HL-60/S4 treated with phorbol 12-myristate 13-acetate at 8.2 ng/mL for 4 days and 3 days (cell line): ENCODE results near the gene DNAJB12.

ENCODE experiments used
- in situ Hi-C: fragments of 300-500 bp; cut with MboI; formaldehyde crosslinking; loops from 2 replicates; pipeline ENCODE4 v1.15.0; 2022; ENCODE audit warnings: low sequenced_read_pairs

Gene DNAJB12

DNA sequence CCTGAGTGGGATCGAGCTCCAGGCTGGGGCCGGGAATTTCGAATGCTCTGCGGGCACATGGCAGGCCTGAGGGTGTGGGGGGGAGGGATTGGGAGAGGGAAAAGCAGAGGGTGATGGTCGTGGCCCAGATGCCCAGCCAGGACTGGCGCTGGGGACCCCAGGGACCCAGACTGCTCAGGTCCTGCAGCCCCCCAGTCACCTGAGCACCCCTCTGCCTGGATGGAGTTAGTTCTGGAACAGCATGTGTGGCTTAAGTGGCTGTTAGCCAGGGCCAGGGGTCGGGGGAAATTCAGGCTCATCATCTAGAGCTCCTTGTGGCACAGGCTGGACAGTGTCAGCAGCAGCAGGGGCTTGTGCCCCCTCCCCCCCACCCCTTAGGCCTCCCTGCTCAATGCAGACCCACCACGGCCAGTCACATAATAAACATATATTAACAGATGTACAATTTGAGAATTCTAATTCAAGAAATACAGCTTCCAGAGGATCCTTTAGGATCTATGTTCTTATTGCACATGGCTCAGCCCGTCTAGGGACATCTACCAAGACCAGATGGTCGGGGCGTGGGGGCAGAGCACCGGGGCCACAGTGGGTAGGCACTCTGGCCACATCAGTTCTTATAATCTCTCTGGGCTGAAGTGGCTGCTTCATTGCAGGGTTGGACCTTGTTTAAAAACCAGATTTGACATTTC, 22.2 kb downstream of the DNAJB12 start:
- in situ Hi-C loops, result no loop called here

DNA sequence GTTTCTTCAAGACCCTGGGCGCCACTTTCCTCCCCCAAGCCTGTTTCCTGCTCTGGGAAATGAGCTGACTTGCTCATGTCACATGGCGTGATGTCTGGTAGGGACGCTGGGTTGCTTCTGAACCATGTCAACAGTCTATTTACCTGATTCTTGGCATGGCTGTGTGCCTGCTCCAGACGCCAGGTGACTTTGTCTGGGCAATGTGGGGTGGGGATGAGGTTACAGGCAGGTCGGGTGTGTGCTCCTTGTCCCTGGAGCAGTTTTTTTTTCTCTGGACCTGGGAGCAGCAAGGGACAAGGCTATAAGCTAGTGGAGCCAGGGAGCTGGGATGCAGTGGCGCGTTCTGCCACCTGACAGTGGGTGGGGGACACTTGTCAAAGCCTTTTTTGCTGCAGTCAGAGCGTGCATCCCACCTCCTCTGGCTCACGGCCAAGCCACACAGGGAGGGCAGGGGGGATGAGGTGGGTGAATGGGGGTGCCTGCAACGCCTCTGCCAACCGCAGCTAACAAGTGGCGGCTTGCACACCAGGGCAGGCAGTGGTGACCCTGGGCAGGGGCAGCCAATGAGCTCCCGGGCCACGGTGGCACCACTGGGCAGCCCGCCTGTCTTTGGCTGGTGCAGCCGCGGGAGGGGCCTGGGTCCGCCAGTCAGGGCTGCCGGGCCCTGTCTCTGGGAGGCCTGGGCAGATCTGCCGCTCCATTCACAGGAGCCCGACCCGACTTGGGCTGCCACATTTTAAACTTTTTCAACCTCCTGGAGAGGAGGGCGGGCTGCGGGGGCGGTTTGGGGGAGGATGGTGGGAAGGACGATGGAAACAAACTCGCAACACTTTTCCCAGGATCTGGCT, 22.9 kb downstream of the DNAJB12 start:
- in situ Hi-C loops, result no loop called here

DNA sequence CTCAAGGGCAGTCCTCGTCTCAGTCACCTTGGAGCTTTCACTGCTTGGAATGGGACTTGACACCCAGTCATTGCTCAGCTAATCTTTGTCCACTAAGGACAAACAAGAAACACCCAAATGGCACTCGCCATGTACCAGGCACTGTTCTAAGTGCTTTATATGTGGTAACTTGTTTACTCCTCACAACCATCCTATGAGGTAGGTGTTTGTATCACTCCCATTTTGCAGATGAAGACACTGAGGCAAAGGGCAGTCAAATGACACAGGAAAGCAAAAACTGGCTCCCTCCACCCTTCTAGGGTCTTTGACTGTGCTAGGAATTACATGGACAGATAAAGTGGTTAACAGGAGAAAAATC, 24.7 kb downstream of the DNAJB12 start:
- in situ Hi-C loops, result no loop called here

DNA sequence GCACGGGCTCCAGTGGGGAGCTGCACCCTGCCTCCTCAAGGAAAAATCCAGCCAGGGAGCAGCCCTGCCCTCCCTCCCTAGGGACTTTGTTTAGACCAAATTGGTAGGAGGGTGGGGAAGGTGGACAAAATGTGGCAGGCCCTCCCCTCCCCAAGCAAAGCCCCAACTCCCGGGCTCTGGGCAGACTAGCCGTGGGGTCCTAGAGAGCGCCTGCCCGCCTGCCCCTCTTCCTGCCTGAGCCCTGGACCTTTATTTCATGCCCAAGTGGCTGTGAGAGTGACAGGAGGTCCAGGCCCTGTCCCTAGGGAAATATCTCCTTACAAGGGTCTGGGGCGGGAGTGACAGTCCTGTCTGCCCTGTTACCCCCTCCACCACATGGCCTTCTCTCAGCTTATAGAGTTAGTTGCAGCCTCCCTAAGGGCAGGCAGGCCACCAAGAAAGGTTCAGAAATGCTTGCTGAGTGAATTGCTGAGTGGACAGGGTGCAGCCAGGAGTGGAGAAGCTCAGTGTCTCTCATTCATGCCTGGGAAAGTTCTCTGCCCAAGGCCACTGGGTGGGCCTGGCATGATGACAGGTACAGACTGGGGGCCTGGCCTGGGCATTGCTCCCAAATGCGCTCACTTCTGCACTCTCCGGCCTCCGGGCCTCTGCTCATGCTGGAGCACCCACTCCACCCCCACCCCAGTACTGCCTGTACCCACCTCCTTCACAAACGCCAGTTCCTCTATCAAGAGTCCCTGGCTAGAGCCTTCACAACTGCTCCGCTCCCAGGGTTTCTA, 25.2 kb downstream of the DNAJB12 start:
- in situ Hi-C loops, result loop anchor here (5.0 to 10.0 kb wide), 2 partner anchors 42 to 195 kb away; no protein-coding TSS in a partner anchor

DNA sequence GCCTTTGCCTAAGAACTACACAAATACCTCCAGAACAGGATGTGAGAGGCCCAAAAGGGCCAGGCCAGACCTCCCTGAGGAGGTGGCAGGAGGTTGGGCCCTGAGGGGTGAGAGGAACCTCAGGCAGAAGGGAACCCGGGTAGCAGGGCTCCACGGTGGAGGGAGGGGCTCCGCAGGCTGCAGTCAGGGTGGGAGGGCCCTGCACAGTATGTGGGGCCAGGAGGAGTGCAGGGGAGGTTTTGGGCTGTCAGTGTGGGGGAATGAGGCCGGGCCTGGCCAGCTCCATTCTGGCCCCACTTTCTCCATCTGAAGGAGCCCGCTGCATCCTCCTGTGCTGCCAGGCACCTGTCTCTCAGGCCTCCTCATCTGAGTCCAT, 25.9 kb downstream of the DNAJB12 start:
- in situ Hi-C loops, result loop anchor here (5.0 to 10.0 kb wide), 2 partner anchors 42 to 194 kb away; no protein-coding TSS in a partner anchor

DNA sequence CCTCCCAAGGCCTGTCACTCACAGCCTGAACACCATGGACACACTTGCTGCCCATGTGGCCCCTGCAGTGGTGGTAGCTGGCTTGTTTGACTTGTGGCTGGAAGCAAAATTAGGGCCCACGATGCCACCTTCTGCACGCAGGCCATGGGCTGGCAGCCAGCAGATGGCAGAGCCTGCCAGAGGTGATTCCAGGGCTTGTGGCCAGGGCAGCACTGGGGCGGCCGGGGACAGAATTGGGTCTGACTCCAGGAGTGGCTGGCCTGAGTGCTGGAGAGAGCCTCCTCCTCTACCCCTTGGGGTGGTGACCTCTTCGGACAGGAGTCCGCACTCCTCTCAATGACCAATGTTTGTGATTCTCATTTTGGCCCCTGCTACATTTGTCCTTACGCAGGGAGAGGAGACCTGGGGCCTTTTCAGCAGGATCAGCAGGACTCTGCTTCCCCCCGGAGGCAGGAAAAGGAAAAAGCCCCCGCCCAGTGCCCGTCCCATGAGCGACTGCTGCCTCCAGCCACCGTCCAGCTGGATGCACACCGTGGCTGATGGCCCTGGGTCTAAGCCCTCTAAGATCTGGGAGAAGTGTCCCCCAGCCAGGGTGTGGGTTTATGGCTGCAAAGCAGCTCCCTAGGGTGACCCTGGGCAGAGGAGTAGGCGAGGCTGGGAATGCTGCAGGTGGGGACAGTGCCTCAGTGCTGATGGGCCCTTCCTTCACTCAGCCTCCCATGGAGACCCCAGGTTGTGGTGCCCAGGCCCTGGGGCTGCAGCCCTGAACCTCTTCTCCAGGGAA, 26.5 kb downstream of the DNAJB12 start:
- in situ Hi-C loops, result loop anchor here (5.0 to 10.0 kb wide), 2 partner anchors 41 to 193 kb away; no protein-coding TSS in a partner anchor

DNA sequence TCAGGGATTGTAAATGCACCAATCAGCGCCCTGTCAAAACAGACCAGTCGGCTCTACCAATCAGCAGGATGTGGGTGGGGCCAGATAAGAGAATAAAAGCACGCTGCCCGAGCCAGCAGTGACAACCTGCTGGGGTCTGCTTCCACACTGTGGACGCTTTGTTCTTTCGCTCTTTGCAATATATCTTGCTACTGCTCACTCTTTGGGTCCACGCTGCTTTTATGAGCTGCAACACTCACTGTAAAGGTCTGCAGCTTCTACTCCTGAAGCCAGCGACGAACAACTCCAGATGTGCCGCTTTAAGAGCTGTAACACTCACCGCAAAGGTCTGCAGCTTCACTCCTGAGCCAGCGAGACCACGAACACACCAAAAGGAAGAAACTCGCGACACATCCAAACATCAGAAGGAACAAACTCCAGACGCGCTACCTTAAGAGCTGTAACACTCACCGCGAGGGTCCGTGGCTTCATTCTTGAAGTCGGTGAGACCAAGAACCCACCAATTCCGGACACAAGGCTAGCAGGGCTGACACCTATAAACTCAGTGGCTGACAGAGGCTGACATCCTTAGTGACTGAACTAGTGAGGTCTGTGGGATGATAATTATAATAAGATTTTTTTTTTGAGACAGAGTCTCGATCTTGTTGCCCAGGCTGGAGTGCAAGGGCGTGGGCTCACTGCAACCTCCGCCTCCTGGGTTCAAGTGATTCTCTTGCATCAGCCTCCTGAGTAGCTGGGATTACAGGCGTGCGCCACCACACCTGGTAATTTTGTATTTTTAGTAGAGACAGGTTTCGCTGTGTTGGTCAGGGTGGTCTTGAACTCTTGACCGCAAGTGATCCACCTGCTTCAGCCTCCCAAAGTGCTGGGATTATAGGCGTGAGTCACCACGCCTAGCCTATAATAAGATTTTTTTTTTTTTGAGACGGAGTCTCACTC, 27.8 kb downstream of the DNAJB12 start:
- in situ Hi-C loops, result loop anchor here (5.0 to 10.0 kb wide), 2 partner anchors 40 to 192 kb away; no protein-coding TSS in a partner anchor

DNA sequence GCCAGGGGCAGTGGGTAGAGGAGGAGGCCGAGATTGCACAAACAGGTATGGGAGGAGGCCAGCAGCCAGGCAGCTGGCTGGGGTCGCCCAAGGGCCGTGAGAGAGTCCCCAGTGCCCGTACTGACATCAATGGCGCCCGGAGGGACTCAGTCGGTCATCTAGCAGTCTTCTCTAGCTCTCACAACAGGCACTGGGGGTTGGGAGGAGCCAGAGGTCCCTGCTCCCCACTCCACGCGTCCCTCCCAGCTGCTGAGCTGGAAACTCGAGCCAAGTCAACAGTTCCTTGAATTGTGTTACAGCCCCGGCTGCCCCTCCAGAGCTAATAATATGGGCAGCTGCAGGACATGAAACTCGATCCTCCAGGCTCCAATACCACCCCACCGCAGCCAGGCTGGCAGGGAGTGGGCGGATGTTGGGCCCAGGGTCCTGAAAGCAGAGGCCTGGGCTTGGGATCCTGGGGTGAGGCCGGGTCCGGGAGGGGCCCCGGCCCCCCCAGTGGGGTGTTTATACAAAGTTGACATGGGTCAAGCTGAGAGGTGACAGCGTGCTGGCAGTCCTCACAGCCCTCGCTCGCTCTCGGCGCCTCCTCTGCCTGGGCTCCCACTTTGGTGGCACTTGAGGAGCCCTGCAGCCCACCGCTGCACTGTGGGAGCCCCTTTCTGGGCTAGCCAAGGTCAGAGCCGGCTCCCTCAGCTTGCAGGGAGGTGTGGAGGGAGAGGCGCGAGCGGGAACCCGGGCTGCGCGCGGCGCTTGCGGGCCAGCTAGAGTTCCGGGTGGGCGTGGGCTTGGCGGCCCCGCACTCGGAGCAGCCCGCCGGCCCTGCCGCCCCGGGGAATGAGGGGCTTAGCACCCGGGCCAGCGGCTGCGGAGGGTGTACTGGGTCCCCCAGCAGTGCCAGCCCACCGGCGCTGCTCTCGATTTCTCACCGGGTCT, 29.2 kb downstream of the DNAJB12 start:
- in situ Hi-C loops, result loop anchor here (5.0 to 10.0 kb wide), 2 partner anchors 38 to 191 kb away; no protein-coding TSS in a partner anchor

DNA sequence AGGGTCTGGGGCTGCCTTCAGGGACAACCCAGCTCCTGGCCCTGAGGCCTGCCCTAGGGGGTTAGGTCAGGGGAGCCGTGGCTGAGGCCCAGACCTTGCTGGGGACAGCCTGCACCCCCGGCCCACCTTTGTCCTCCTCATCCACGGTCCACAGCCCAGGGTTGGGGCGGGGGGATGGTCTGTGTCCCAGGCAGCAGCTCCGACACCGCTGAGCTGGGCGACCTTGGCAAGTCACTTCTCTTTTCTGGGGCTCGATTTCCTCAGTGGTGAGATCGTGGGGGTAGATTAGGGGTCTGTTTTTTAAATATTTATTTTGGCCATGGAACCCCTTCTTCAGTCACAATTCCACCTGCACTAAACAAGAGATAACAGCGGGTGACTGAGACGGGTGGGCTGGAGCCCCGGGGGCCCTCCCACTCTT, 30.9 kb downstream of the DNAJB12 start:
- in situ Hi-C loops, result loop anchor here (10.0 kb wide), 1 partner anchor 189 kb away; no protein-coding TSS in a partner anchor

DNA sequence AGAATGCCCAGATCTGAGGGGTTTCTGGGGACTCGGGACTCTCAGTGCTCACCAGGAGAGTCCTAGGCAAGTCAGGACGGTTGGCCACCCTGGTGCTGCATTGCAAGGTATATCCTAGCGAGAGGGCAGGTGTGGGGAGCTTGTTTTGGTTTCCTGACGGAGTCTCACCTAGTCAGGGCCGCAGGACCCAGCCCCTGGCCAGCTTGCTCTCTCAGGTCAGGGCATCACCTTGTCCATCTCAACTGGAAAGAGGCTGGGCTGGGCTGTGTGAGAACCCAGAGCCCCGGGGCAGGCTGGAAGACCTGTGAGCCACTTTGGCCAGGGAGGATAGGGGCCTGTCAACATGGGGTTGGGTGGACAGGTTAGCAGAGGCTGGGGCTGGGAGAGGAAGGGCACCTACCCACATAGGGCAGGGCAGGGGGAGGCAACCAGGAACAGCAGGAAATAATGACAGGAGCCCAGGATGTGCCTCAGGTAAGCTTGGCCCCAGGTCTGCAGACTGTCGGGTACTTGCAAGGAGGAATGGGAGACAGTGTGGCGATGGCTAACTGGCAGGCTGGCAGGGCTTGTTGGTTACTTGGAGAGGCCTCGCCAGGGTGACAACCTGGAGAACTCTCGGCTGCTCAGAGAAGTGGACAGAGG, 31.5 kb downstream of the DNAJB12 start:
- in situ Hi-C loops, result loop anchor here (10.0 kb wide), 1 partner anchor 188 kb away; no protein-coding TSS in a partner anchor

DNA sequence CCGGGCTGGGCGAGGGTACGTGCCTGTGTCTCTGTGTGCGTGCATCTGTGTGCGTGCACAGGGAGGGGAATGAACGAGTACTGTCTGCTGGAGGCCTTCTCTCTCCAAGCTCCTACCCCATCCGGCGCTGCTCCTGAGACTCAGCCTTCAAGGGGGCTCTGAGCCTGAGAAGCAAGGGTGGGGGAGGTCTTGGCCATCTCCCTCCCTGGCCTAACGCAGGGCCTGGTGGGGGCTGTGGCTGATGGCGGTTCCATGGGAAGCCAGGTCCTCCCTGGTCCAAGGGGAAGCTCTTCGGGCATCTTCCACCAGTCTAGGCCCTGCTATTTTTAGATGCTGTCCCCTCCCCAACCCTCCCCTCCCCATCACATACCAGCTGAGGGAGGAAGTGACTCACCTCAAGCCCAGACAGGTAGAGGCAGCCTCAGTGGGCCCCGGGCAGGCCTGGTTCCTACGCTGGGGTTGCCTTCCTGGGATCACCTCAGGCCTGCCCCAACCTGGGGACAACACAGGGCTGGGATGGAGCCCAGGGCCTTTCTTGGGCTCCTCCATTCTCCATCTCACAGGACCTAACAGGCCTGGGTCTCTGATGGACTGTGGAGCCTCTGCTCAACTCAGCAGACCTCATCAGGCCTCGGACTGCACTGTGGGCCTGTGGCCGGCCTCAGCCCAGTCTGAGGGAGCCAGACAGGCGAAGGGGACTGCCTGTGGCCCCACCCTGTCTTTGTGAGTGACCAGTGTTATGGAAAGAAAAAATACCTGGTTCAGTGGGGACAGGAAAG, 32.2 kb downstream of the DNAJB12 start:
- in situ Hi-C loops, result loop anchor here (10.0 kb wide), 1 partner anchor 188 kb away; no protein-coding TSS in a partner anchor

DNA sequence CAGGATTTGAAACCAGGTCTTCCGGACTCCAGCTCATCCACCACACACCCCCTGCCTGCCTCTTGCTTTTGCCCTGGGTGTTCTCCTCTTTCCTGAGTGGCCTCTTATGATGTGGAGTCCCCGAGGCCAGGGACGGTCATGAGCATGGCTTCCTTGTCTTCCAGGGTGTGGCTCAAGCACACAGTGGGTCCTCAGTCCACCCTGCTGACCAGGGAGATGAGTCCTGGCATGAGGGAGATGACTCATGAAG, 32.8 kb downstream of the DNAJB12 start:
- in situ Hi-C loops, result loop anchor here (10.0 kb wide), 1 partner anchor 187 kb away; no protein-coding TSS in a partner anchor

DNA sequence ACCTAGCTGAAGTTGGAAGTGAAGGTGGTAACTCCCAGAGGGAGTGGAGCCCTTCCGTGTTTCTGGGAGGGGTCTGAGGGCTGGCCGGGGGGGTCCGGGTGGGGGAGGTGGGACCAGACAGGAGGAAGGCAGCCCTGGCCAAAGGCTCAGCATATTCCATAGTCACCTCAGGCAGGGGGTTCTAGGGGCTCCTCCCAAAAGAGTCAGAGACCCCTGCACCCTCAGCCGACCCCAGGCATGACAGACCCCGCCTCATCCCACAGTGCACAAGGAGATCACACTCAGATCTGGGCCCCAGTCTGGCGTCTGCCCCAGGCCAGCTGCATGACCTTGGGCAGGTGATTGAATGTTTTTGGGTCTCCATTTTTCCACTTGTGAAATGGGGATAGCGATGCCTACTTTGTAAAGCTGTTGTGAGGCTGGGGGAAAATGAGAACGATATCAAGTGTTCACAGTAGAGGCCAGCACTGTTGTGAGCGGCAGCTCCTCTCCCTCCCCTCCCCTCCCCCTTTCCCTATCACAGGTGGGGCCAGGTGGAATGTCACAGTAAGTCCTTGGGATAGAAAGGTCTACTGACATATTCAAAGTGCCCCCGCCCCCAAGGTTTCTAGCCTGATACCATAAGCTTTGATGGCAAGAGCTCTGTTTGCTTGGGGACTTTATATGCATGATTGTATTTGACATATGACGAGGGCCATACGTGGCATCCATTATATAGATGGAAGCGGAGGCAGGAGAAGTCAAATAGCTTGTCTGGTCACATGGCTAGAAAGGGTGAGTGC, 33.3 kb downstream of the DNAJB12 start:
- in situ Hi-C loops, result loop anchor here (10.0 kb wide), 1 partner anchor 187 kb away; no protein-coding TSS in a partner anchor

DNA sequence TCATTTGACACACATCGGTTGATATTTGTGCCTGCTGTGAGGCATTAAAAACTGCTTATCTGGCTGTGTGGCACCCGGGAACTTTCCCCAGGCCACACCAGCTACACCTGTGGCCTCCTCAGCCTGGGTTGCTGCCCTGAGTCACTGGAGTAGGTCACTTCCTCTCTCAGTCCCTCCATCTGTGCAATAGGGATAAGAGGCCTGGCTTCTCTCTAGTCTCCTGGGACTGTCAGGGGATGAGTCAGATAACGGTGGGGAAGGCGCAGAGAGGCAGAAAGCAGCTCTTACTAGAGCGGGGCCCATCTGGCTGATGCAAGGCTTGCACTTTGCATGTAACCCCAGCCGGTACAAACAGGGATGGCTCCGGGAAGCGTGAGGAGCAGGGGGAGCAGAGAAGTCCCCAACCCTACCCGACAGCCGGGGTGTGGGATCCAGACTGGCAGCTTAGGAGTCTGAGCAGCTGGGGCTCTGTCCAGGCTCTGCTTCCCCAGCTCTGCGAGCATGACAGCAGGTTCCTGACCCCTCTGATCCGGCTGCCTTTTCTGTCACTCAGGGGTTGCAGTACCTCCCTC, 34.0 kb downstream of the DNAJB12 start:
- in situ Hi-C loops, result loop anchor here (10.0 kb wide), 1 partner anchor 186 kb away; no protein-coding TSS in a partner anchor

DNA sequence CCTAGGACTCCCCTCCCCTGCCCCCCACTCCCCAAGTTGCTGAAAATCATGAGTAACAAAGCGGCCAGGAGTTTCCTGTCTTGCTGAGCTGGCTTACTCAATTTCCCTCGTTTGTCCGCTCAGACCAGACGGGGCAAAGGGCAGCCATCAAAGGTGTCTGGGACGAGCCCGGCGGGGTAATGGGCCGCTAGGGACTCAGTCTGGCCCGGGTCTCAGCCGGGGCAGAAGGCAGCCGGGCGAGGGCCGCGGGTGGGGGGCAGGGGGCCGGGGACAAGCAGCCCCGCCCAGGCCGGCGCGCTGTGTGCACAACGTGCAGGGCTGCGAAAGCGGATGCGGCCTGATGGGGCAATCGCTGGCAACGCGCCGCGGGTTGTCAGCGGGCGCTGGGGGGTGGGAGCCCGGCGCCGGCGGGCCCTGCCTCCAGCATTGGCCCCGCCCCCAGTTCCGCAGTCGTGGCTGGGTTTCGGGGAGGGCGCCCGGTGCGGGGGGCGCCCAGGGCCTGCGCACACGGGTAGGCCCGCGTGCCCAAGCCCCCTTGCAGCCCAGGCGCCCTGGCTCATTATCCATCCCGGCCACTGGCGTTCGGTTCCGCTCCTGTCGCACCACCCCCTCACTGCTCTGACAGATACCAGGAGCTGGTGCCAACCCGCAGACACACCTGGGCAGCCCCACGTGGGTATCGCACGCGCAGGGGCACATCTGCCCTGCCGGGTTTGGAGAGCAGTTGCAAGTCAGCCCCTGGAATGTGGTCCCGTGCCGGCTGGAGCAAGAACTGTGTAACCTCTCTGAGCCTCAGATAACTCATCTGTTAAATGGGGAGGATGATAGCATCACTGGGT, 35.1 kb downstream of the DNAJB12 start:
- in situ Hi-C loops, result loop anchor here (10.0 kb wide), 1 partner anchor 185 kb away; no protein-coding TSS in a partner anchor
